ENCODE data around the gene SEC62. TPM values are rescaled to one million over a fixed set of nuclear protein-coding genes. Genes with fewer than 3 reads are reported as not detected.

SEC62 gene
- total RNA-seq, 4 donors from 2014 or later: 33.2 to 96.6 (median 36.8) TPM

DNA sequence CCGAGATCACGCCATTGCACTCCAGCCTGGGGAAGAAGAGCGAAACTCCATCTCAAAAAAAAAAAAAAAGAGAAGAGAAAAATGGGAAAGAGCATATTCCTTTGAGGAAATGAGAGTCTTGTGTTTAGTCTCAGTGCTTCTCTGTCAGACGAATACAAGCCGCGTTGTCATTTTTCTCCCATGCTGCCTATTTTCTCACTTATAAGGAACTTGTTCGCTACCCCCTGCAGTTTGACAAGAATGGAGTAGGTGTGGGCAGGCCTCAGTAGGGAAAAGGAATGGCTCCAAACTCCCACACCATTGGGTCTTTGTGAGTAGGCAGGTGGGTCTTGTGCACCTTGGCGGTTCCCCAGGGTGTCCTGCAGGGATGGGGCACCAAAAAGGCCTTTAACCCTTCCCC lies 77.7 kb downstream of the SEC62 start:
- TF ChIP-seq POLR2A (IDR thresholded peaks at IDR 0.05) (no peak), CTCF (IDR thresholded peaks at IDR 0.05) (no peak)
- Histone ChIP-seq H3K9me3 (no peaks in the 10 kb centered on the region), H3K27ac (peak overlapping the region; percentile 67 to 79 (median 71)), H3K27me3 (no peaks in the 10 kb centered on the region), H3K4me1 (peaks cover 0 to 38% (median 3%) of the 10 kb centered on the region in 4 donors), H3K4me3 (peak overlapping the region in 2 of 4 donors; percentile 2 to 28), H3K36me3 (no peaks in the 10 kb centered on the region)
- no peak for DNase-seq

GRCh38 chr3:170044795-170045244 lies 78.2 kb downstream of the SEC62 start:
- peak in 2 of 3 donors; percentile 52 to 61 for DNase-seq
- Histone ChIP-seq H3K4me3 (peak overlapping the region in 2 of 4 donors; percentile 2 to 28), H3K4me1 (peaks cover 0 to 43% (median 3%) of the 10 kb centered on the region in 4 donors), H3K9me3 (no peaks in the 10 kb centered on the region), H3K27ac (peak overlapping the region; percentile 67 to 79 (median 71)), H3K36me3 (no peaks in the 10 kb centered on the region), H3K27me3 (no peaks in the 10 kb centered on the region)
- TF ChIP-seq CTCF (IDR thresholded peaks at IDR 0.05) (no peak), POLR2A (IDR thresholded peaks at IDR 0.05) (no peak)

- Histone ChIP-seq H3K36me3 (no peaks in the 10 kb centered on the region), H3K27ac (peak overlapping the region in 3 of 4 donors; percentile 68 to 90 (median 79)), H3K4me1 (peaks cover 0 to 39% (median 3%) of the 10 kb centered on the region in 4 donors), H3K4me3 (peak overlapping the region in 2 of 4 donors; percentile 20 to 23), H3K27me3 (no peaks in the 10 kb centered on the region), H3K9me3 (no peaks in the 10 kb centered on the region)
- no peak for DNase-seq
- TF ChIP-seq POLR2A (IDR thresholded peaks at IDR 0.05): no peak
- TF ChIP-seq CTCF (IDR thresholded peaks at IDR 0.05): no peak
Measured at GRCh38 chr3:170046269-170047132, 79.9 kb downstream of the SEC62 start.

DNA sequence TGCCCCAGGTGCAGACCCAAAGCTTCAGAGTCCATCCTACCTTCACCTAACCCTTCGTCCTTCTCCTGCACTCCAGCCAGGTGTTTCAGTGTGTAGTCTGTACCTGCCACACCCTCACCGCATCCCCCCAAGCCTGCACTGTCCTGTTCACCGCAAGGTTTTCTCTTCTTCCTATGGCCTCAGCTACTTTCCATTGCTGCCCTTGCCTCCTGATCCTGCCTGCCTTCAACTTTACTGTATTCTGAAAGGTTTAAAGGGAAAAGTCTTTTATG lies 80.5 kb downstream of the SEC62 start:
- Histone ChIP-seq H3K27ac (peak overlapping the region in 3 of 4 donors; percentile 4 to 90 (median 79)), H3K9me3 (no peaks in the 10 kb centered on the region), H3K4me3 (peak overlapping the region in 1 of 4 donors; percentile 0), H3K27me3 (no peaks in the 10 kb centered on the region), H3K36me3 (no peaks in the 10 kb centered on the region), H3K4me1 (peaks cover 0 to 39% (median 3%) of the 10 kb centered on the region in 4 donors)
- TF ChIP-seq POLR2A (IDR thresholded peaks at IDR 0.05) (no peak), CTCF (IDR thresholded peaks at IDR 0.05) (no peak)
- no peak for DNase-seq

Other genes with a start within 250 kb of the SEC62 start
- 10 to 100 TPM; 52.0 to 78.9 (median 68.4) TPM for gene TERC, start 201.7 kb upstream of the SEC62 start, total RNA-seq
- gene ACTRT3, start 197.2 kb upstream of the SEC62 start, total RNA-seq: 1 to 10 TPM in 3 of 4 donors, not detected in 1; 1.4 to 1.7 (median 1.7) TPM
- 10 to 100 TPM; 11.2 to 19.4 (median 15.9) TPM for gene MYNN, start 193.4 kb upstream of the SEC62 start, total RNA-seq
- gene LRRIQ4, start 153.9 kb upstream of the SEC62 start, total RNA-seq: not detected
- gene LRRC34, start 153.9 kb upstream of the SEC62 start, total RNA-seq: under 1 TPM in 2 of 4 donors, not detected in 2; 0.28 to 0.35 TPM
- gene LRRC31, start 96.9 kb upstream of the SEC62 start, total RNA-seq: 10 to 100 TPM; 12.4 to 57.6 (median 28.4) TPM
- gene SAMD7, start 55.2 kb upstream of the SEC62 start, total RNA-seq: not detected
- gene GPR160, start 71.2 kb downstream of the SEC62 start, total RNA-seq: 100 to 1,000 TPM; 144 to 231 (median 203) TPM
- gene PHC3, start 214.9 kb downstream of the SEC62 start, total RNA-seq: 100 to 1,000 TPM in 1 of 4 donors, 10 to 100 TPM in 3; 52.4 to 234 (median 83.2) TPM